ENCODE measurements around the gene EMB. TPM values are rescaled to one million over a fixed set of nuclear protein-coding genes. Genes with fewer than 3 reads are reported as not detected.
"Not testable (repeated sequence)": the region's sequence is repeated elsewhere in the genome, so short reads cannot be mapped to it uniquely, and the experiment has no call there.

EMB gene
- total and polyA plus RNA-seq, 2 of the 4 experiments (the other 2 are of a cell fraction), result 1.2 to 1.4 TPM

GRCh38 chr5:50384381-50384780 lies 56.7 kb downstream of the EMB start:
- H3K79me1 ChIP-seq (ENCODE audit: low read depth in 1 of 2, low read length in 2 of 2); H3K14ac ChIP-seq (replicated peaks; ENCODE audit: low read depth, low read length); H4K91ac ChIP-seq (ENCODE audit: insufficient read depth, low read depth, low read length); H3K9me1 ChIP-seq (ENCODE audit: insufficient read depth, low read length); H3K27ac ChIP-seq (ENCODE audit: insufficient read depth, low read length); ATAC-seq (ENCODE audit: low read depth); H2BK15ac ChIP-seq (ENCODE audit: low read depth, low read length); POLR2A ChIA-PET (ENCODE audit: unreplicated experiment); dilution Hi-C loops (cut with HindIII; ENCODE audit: low sequenced_read_pairs, unreplicated experiment); intact Hi-C loops (cut with micrococcal nuclease); H3K4me1 ChIP-seq (ENCODE audit: control insufficient read depth, insufficient read depth, low read length); H3K9me3 ChIP-seq (ENCODE audit: control insufficient read depth, insufficient read depth, low read length); H3K9ac ChIP-seq (ENCODE audit: low read depth, low read length); H4K5ac ChIP-seq (ENCODE audit: low read depth, low read length); H3K4me2 ChIP-seq (ENCODE audit: low read depth, low read length); H2BK5ac ChIP-seq (ENCODE audit: low read depth, low read length, poor library complexity, severe bottlenecking); H2AFZ ChIP-seq (replicated peaks; ENCODE audit: low read length, poor library complexity); H2AK5ac ChIP-seq (ENCODE audit: low read depth, low read length); in situ Hi-C loops (cut with MboI; ENCODE audit: low sequenced_read_pairs); CTCF ChIA-PET; DNase-seq; BruUV-seq (replicated peaks); H3K4me3 ChIP-seq (ENCODE audit: insufficient read depth, low read depth, low read length); H3K18ac ChIP-seq (ENCODE audit: low read depth, low read length); H3K4ac ChIP-seq (ENCODE audit: low read depth, low read length); H3K56ac ChIP-seq (ENCODE audit: extremely low read depth, insufficient read depth, low read length); H4K20me1 ChIP-seq (ENCODE audit: insufficient read depth, low read length); H3K27me3 ChIP-seq (ENCODE audit: control insufficient read depth, insufficient read depth, low read length); H2BK120ac ChIP-seq (ENCODE audit: low read depth, low read length); H3K36me3 ChIP-seq (ENCODE audit: control insufficient read depth, insufficient read depth, low read length); H3K23ac ChIP-seq (ENCODE audit: low read depth, low read length); H2BK20ac ChIP-seq (ENCODE audit: low read depth, low read length); H2AK9ac ChIP-seq (replicated peaks; ENCODE audit: low read depth, low read length, poor library complexity); H4K8ac ChIP-seq (ENCODE audit: low read depth in 2 of 2, low read length in 2 of 2): not testable (repeated sequence)
- no CpG with 5 or more reads among the region's 2 CpGs for WGBS, 2 experiments (ENCODE audit: extremely low coverage in 2 of 2, insufficient read length in 1 of 2)

- WGBS, 2 experiments (ENCODE audit: extremely low coverage in 2 of 2, insufficient read length in 1 of 2), result 76% methylated on average over 4 of the region's 11 CpGs; no CpG with 5 or more reads in 1 of the 2 experiments
- H3K4me2 ChIP-seq (ENCODE audit: low read depth, low read length); H3K9me1 ChIP-seq (ENCODE audit: insufficient read depth, low read length); intact Hi-C loops (cut with micrococcal nuclease); dilution Hi-C loops (cut with HindIII; ENCODE audit: low sequenced_read_pairs, unreplicated experiment); DNase-seq; H3K56ac ChIP-seq (ENCODE audit: extremely low read depth, insufficient read depth, low read length); H3K27me3 ChIP-seq (ENCODE audit: control insufficient read depth, insufficient read depth, low read length); H4K5ac ChIP-seq (ENCODE audit: low read depth, low read length); H3K36me3 ChIP-seq (ENCODE audit: control insufficient read depth, insufficient read depth, low read length); H4K20me1 ChIP-seq (ENCODE audit: insufficient read depth, low read length); H3K4me3 ChIP-seq (ENCODE audit: insufficient read depth, low read depth, low read length); H3K79me1 ChIP-seq (ENCODE audit: low read depth in 1 of 2, low read length in 2 of 2); H4K8ac ChIP-seq (ENCODE audit: low read depth in 2 of 2, low read length in 2 of 2); POLR2A ChIA-PET (ENCODE audit: unreplicated experiment); H3K14ac ChIP-seq (replicated peaks; ENCODE audit: low read depth, low read length); H2BK20ac ChIP-seq (ENCODE audit: low read depth, low read length); H4K91ac ChIP-seq (ENCODE audit: insufficient read depth, low read depth, low read length); H3K27ac ChIP-seq (ENCODE audit: insufficient read depth, low read length); H2AFZ ChIP-seq (replicated peaks; ENCODE audit: low read length, poor library complexity); H2AK5ac ChIP-seq (ENCODE audit: low read depth, low read length); BruUV-seq (replicated peaks); H3K9ac ChIP-seq (ENCODE audit: low read depth, low read length); H2BK120ac ChIP-seq (ENCODE audit: low read depth, low read length); H2BK5ac ChIP-seq (ENCODE audit: low read depth, low read length, poor library complexity, severe bottlenecking); H3K23ac ChIP-seq (ENCODE audit: low read depth, low read length); H2AK9ac ChIP-seq (replicated peaks; ENCODE audit: low read depth, low read length, poor library complexity); H3K9me3 ChIP-seq (ENCODE audit: control insufficient read depth, insufficient read depth, low read length); H2BK15ac ChIP-seq (ENCODE audit: low read depth, low read length); H3K18ac ChIP-seq (ENCODE audit: low read depth, low read length); in situ Hi-C loops (cut with MboI; ENCODE audit: low sequenced_read_pairs); H3K4ac ChIP-seq (ENCODE audit: low read depth, low read length); ATAC-seq (ENCODE audit: low read depth); H3K4me1 ChIP-seq (ENCODE audit: control insufficient read depth, insufficient read depth, low read length); CTCF ChIA-PET: not testable (repeated sequence)
These were observed 64.4 kb downstream of the EMB start for GRCh38 chr5:50376696-50377095.

All from IMR-90 (cell line).